T-helper 2 cell treated with Interferon-gamma antibody and Interleukin-4, amounts not matched to agents 100 ng/mL and 5 ng/mL, for 36 hours (primary cell): ENCODE results near the gene PLCB3. TPM values are rescaled to one million over a fixed set of nuclear protein-coding genes. Genes with fewer than 3 reads are reported as not detected.

ENCODE experiments used
- intact Hi-C: fragments of 100-400 bp; cut with micrococcal nuclease; formaldehyde crosslinking; loops from one replicate; pipeline ENCODE4 v1.15.1; 2023
- total RNA-seq: library from RNA; stranded (reverse); gene quantifications from 2 replicates; pipeline ENCODE4 v1.2.3, GENCODE V29; 2022

Gene PLCB3
- total RNA-seq, 1 donor from 2014 or later, result 12.7 TPM

DNA sequence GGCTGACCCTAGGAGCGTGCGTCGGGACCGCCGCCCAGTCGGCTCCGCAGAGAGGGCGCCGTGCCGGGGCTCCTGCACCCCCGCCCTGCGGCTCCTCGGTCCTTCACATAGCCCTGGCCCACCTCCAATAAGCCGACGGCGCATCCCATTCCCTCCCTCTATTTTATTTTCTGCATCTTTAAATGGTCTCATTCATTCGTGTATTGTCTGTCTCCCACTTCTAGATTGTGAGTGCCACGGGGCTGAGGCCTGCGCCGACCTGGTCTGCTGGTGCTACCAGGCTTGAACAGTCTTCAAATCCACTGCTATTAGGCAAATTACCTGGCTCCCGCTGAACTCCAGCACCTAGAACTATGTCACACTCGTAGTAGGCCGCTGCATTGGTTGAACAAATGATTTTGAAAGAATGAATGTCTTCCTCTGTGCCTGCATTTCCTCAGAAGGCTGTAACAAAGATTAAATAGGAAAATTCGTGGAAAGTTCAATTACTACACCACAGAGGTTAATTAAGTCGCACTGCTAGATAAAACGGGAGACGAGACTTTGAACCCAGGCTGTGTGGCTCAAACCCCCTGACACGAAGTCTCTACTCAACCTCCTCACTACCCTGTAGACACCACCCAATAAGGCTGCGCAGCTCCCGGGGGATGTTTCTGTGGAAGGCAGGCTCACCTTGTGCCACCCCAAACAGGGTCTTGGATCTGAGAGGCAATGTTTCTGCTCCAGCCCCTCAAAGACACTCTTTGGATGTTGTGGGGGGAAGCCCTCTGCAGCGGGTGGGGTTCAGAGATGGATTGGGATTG is 3.4 kb upstream of the PLCB3 start:
- intact Hi-C loops, result loop anchor here (1.0 to 10.0 kb wide), 2 partner anchors 57 to 497 kb away; partner anchors contain the start of genes ESRRA and RASGRP2

DNA sequence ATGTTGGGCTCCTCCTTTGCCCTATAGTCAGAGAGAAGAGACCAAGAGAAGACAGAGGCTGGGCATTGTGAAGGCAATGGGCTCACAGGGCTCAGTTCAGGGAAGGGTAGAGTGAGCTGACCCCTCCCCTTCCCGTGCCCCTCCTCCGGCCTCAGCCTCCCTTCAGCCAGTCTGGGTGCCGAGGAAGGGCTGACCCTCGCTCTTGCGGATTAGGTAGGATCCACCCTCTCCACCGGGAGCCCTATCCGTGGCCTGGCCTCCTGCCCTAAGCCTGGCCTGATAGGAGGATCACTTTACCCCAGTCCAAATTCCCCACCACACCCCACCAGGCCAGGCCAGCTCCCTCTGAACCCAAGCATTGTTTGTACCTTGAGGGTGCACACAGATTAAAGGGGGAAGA is 2.8 kb upstream of the PLCB3 start:
- intact Hi-C loops, result loop anchor here (10.0 kb wide), 1 partner anchor 496 kb away; the partner anchor contains the start of gene RASGRP2

DNA sequence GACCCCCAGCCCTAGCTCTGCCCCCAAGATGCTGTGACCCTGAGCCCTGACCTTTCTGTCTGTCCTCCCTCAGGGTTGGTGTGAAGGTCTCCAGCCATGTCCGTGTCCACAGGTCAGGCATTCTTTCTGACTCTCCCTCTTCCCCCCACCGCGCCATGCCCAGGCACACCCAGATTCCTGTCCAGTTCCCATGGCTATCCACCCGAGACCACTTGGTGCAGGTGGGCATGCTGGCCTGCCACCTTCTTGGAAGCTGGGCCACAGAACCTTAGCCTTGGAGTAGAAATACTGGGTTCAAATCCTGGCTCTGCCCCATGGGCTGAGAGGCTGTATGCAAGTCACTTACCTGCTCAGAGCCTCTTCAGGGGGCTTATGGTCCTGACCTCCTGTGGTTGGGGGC is 2.3 kb upstream of the PLCB3 start:
- intact Hi-C loops, result loop anchor here (10.0 kb wide), 1 partner anchor 496 kb away; the partner anchor contains the start of gene RASGRP2

DNA sequence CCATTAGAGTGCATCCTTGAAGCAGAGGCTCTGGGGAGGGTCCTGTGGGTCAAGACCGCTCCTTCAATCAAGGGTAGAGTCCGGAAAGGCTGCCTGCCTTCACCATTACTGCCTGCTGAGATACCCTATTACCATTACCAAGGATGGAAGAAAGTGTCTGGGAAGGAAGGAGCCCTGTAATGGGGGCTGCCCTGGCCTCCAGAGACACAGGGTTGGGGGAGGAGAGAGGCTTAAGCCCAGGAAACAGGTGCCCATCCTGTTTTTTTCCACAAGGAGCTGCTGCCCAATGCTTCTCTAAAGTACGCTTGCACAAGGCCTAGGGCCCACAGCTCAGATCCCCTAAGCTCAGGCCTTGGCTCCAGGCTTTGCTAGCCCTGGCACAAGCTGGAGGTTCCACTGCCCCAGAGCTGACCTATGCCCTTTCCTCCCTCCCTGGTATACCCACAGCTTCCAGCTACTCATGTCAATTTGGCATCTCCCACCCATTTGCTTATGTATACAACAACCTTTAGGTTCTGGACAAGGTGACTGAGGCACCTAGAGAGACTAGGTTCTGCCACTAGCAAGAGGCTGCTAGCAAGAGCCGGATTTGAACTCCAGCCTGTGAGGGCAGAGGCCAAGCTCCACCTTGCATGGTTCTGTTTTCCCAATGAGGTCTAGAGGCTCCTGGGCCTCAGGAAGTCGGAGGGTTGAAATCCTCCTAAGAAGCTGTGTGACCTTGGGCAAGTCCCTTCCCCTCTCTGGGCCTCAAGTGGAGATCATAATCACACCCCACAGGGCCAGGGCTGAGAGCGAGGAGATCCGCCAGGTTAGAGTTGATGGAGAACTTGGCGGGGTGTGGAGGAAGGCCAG is 1.5 kb upstream of the PLCB3 start:
- intact Hi-C loops, result loop anchor here (10.0 kb wide), 1 partner anchor 495 kb away; the partner anchor contains the start of gene RASGRP2

DNA sequence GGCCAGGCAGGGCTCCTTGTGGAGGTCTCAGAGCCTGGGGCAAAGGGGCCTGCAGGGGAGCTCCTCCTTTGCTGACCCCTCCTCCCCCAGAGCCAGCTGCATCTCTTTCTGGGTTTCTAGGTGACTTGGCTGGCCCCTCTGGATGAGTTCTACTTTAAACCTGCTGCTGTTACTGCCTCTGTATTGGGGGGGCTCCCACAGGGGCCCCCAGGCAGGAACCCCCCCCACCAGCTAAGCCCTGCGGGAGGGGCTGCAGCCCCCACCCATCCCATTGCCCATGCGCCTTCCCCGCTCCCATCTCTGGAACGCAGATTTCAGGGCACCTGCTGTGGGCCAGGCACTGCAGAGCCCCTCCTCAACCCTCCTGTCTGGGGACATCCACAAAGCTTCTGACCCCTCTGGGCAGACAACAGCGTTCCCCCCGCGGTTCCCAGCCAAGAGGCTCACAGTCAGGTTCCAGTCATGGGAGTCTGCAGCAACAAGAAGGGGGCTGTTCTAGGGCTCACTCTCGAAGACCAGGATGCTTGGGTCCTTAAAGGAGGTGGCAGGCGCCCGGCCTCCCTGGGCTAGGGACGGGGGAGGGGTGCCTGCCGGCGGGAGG is 815 bp upstream of the PLCB3 start:
- intact Hi-C loops, result loop anchor here (1.0 kb wide), 2 partner anchors 19 to 43 kb away; no protein-coding TSS in a partner anchor

GRCh38 chr11:64251753-64252002 is 348 bp downstream of the PLCB3 start:
- intact Hi-C loops, result loop anchor here (1.0 kb wide), 2 partner anchors 18 to 44 kb away; no protein-coding TSS in a partner anchor

DNA sequence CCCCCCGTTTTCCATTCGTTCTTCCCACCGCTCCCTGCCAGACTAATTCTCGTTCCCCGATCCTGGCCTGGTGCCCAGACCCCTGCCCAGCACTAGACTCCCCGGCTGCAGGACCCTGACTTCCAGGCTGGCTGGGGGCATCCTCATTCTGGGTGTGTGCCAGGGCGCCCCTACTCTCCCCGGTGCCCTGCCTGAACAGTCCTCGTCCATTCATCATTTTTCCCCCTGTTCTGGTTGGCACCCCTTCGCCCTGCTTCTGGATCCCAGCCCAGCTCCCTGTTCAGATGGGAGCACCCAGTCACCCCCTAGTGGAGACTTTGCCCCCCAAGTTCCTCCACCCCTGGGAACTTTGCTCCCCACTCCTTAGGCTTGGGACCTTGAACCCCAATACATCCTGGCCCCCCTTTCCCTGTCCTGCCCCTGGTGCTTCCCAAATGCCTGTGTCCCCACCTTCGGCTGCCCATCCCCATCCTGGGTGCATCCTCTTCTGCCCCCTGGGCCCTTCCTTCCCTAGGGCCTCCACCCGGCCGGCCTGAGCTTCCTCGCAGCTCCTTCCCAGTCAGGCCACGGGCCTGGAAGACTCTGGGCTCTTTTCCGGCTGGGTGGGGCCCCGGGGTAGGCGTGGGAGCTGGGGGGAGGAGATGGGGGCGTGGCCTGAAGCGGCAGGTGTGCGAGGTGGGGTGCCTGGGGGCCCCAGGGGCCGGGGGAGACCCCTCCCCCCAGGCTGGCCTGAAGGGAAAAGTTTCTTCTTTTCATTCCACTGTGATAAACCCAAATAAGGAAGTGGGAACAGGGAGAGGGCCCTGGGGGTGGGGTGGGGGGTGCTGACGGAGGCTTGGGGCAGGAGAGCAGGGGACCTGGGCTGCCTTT is 908 bp downstream of the PLCB3 start:
- intact Hi-C loops, result no loop called here

- intact Hi-C loops, result no loop called here
Observed at GRCh38 chr11:64253043-64253442, 1.7 kb downstream of the PLCB3 start.

DNA sequence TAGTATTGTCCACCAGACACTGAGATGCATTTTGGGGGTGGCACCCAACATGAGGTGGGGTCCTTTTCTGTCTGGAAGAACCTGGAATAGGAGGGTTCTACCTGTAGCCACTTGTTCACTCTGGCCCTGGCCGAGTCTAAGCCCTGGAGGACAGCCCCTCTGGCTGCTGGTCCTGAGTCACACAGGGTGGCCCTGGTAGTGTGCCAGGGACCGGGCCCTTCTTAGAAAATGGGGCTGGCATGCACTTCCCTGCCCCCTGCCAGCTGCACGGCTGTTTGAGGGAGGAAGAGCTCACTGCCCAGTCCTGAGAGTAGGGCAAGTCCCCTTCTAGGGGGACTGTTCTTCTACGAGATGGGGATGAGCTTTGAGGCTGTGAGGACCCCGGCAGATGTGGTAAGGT is 2.2 kb downstream of the PLCB3 start:
- intact Hi-C loops, result no loop called here

- intact Hi-C loops, result no loop called here
Observed at GRCh38 chr11:64254326-64254725, 3.0 kb downstream of the PLCB3 start.

- intact Hi-C loops, result no loop called here
Observed at GRCh38 chr11:64255135-64256128, 4.1 kb downstream of the PLCB3 start.

DNA sequence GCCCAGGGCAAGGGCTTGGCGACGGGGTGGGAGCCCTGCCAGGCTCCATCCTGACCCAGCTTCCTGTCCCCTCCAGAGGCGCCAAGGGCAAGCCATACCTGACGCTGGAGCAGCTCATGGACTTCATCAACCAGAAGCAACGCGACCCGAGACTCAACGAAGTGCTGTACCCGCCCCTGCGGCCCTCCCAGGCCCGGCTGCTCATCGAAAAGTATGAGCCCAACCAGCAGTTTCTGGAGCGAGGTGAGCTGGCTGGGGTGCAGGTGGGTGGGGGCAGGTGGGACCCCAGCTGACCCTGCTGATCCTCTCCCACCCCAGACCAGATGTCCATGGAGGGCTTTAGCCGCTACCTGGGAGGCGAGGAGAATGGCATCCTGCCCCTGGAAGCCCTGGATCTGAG is 5.0 kb downstream of the PLCB3 start:
- intact Hi-C loops, result no loop called here

DNA sequence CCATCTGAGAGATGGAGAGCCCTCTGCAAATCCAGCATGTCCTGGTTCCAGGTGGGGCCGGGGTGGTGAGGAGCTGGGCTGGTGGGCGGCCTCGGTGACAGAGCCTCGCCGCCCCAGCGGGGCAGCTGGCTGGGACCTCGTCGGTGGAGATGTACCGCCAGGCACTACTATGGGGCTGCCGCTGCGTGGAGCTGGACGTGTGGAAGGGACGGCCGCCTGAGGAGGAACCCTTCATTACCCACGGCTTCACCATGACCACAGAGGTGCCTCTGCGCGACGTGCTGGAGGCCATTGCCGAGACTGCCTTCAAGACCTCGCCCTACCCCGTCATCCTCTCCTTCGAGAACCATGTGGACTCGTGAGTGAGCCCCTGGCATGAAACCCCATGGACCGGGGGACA is 7.0 kb downstream of the PLCB3 start:
- intact Hi-C loops, result no loop called here

GRCh38 chr11:64258946-64259532 is 7.7 kb downstream of the PLCB3 start:
- intact Hi-C loops, result no loop called here

DNA sequence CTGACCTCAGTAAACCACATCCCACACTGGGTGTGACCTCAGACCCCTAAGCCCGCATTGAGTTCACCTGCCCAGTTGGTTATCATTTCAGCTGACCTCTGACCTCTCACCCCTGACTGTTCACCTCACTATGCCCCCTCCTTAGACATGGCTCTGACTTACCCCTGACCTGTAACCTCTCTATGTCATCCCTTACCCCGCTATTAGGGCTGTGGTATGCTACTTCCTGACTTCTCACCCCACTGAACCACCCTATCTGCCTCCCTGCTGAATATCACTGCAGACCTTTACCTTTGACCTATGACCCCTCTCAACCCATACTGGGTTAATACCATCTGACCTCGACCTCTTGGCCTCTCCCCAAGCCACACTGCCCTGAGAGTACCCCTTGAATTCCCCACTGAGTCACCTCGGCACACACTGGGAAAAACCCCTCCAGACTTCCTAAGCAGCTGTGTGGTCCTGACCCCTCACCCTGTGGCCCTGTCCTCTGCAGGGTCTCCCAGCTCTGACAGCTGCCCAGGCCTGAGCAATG is 8.3 kb downstream of the PLCB3 start:
- intact Hi-C loops, result no loop called here

- intact Hi-C loops, result no loop called here
Observed at GRCh38 chr11:64260147-64260708, 8.9 kb downstream of the PLCB3 start.

DNA sequence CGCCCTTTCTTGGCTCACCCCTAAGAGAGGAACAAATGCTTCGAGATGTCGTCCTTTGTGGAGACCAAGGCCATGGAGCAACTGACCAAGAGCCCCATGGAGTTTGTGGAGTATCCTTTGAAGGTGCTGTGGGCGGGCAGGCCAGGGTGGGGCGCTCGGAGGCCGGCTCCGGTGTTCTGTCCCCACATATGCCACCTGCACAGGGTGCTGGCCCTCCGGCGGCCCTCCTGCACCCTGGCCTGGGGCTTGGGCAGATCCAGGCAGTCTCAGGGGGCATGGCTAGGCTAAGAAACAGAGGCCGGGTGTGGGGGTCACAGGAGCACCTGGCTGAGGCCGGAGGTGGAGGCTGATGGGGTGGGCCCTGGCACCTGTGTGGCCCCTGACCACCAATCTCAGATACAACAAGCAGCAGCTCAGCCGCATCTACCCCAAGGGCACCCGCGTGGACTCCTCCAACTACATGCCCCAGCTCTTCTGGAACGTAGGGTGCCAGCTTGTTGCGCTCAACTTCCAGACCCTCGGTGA is 10.3 kb downstream of the PLCB3 start:
- intact Hi-C loops, result no loop called here

- intact Hi-C loops, result no loop called here
Observed at GRCh38 chr11:64262271-64263002, 11.1 kb downstream of the PLCB3 start.
